ENCODE data around the gene GNB2.
"Not testable (repeated sequence)": the region's sequence is repeated elsewhere in the genome, so short reads cannot be mapped to it uniquely, and the experiment has no call there.

Gene GNB2

GRCh38 chr7:100705753-100706671 lies 32.5 kb downstream of the GNB2 start, which contains the start of gene POP7:
Gene POP7, plus strand, starts transcription at chr7:100706121. Its CDS starts 710 bp downstream, at chr7:100706831.
- FAIRE-seq, result peak; percentile 100

GRCh38 chr7:100706672-100707311 lies 33.3 kb downstream of the GNB2 start:
- FAIRE-seq, result no peak
- DNase-seq (ENCODE audit: insufficient read length, low spot score), result no peak
- no peak for TF ChIP-seq POU2F2 (IDR thresholded peaks at IDR 0.05; ENCODE audit: low read depth, low read length)
- TF ChIP-seq POLR2AphosphoS5 (IDR thresholded peaks at IDR 0.05; ENCODE audit: low read depth, low read length), result no peak
- no peak for TF ChIP-seq SPI1 (IDR thresholded peaks at IDR 0.05; ENCODE audit: low read depth, low read length)
- no peak for TF ChIP-seq PAX5 (IDR thresholded peaks at IDR 0.05; ENCODE audit: insufficient read depth, low read length, severe bottlenecking)
- TF ChIP-seq TAF1 (IDR thresholded peaks at IDR 0.05; ENCODE audit: low read depth, low read length), result no peak
- no peak for TF ChIP-seq POLR2A (IDR thresholded peaks at IDR 0.05; ENCODE audit: low read depth, low read length)

More at GRCh38 chr7:100705753-100706671, 32.5 kb downstream of the GNB2 start, which contains the start of gene POP7:
- peak; percentile 97 for DNase-seq (ENCODE audit: insufficient read length, low spot score)
- TF ChIP-seq POU2F2 (IDR thresholded peaks at IDR 0.05; ENCODE audit: low read depth, low read length) (0 out of 2 replicates have a peak, but pooled peaks have one; percentile 15), POLR2AphosphoS5 (IDR thresholded peaks at IDR 0.05; ENCODE audit: low read depth, low read length) (peak; percentile 78), POLR2A (IDR thresholded peaks at IDR 0.05; ENCODE audit: low read depth, low read length) (peak; percentile 73), PAX5 (IDR thresholded peaks at IDR 0.05; ENCODE audit: insufficient read depth, low read length, severe bottlenecking) (no peak), TAF1 (IDR thresholded peaks at IDR 0.05; ENCODE audit: low read depth, low read length) (no peak)

GRCh38 chr7:100708395-100708794 lies 34.9 kb downstream of the GNB2 start:
- FAIRE-seq (no peak), DNase-seq (ENCODE audit: insufficient read length, low spot score) (no peak)
- TF ChIP-seq PAX5 (IDR thresholded peaks at IDR 0.05; ENCODE audit: insufficient read depth, low read length, severe bottlenecking), result no peak
- no peak for TF ChIP-seq POLR2AphosphoS5 (IDR thresholded peaks at IDR 0.05; ENCODE audit: low read depth, low read length)
- no peak for TF ChIP-seq POLR2A (IDR thresholded peaks at IDR 0.05; ENCODE audit: low read depth, low read length)
- no peak for TF ChIP-seq POU2F2 (IDR thresholded peaks at IDR 0.05; ENCODE audit: low read depth, low read length)
- no peak for TF ChIP-seq TAF1 (IDR thresholded peaks at IDR 0.05; ENCODE audit: low read depth, low read length)
- TF ChIP-seq SPI1 (IDR thresholded peaks at IDR 0.05; ENCODE audit: low read depth, low read length), result no peak

GRCh38 chr7:100710452-100710851 lies 36.9 kb downstream of the GNB2 start:
- TF ChIP-seq PAX5 (IDR thresholded peaks at IDR 0.05; ENCODE audit: insufficient read depth, low read length, severe bottlenecking) (no peak), POLR2A (IDR thresholded peaks at IDR 0.05; ENCODE audit: low read depth, low read length) (no peak), SPI1 (IDR thresholded peaks at IDR 0.05; ENCODE audit: low read depth, low read length) (no peak), TAF1 (IDR thresholded peaks at IDR 0.05; ENCODE audit: low read depth, low read length) (no peak), POLR2AphosphoS5 (IDR thresholded peaks at IDR 0.05; ENCODE audit: low read depth, low read length) (no peak), POU2F2 (IDR thresholded peaks at IDR 0.05; ENCODE audit: low read depth, low read length) (no peak)
- no peak for FAIRE-seq
- DNase-seq (ENCODE audit: insufficient read length, low spot score), result no peak

GRCh38 chr7:100711369-100711768 lies 37.8 kb downstream of the GNB2 start:
- DNase-seq (ENCODE audit: insufficient read length, low spot score) (no peak), FAIRE-seq (no peak)
- no peak for TF ChIP-seq POLR2A (IDR thresholded peaks at IDR 0.05; ENCODE audit: low read depth, low read length)
- TF ChIP-seq TAF1 (IDR thresholded peaks at IDR 0.05; ENCODE audit: low read depth, low read length), result no peak
- TF ChIP-seq POLR2AphosphoS5 (IDR thresholded peaks at IDR 0.05; ENCODE audit: low read depth, low read length), result no peak
- no peak for TF ChIP-seq POU2F2 (IDR thresholded peaks at IDR 0.05; ENCODE audit: low read depth, low read length)
- no peak for TF ChIP-seq SPI1 (IDR thresholded peaks at IDR 0.05; ENCODE audit: low read depth, low read length)
- no peak for TF ChIP-seq PAX5 (IDR thresholded peaks at IDR 0.05; ENCODE audit: insufficient read depth, low read length, severe bottlenecking)

- DNase-seq (ENCODE audit: insufficient read length, low spot score) (no peak), FAIRE-seq (no peak)
- TF ChIP-seq TAF1 (IDR thresholded peaks at IDR 0.05; ENCODE audit: low read depth, low read length) (no peak), POU2F2 (IDR thresholded peaks at IDR 0.05; ENCODE audit: low read depth, low read length) (no peak), PAX5 (IDR thresholded peaks at IDR 0.05; ENCODE audit: insufficient read depth, low read length, severe bottlenecking) (no peak), SPI1 (IDR thresholded peaks at IDR 0.05; ENCODE audit: low read depth, low read length) (no peak), POLR2AphosphoS5 (IDR thresholded peaks at IDR 0.05; ENCODE audit: low read depth, low read length) (no peak), POLR2A (IDR thresholded peaks at IDR 0.05; ENCODE audit: low read depth, low read length) (no peak)
These were observed 41.2 kb downstream of the GNB2 start for GRCh38 chr7:100714725-100715124.

- not testable (repeated sequence) for FAIRE-seq; DNase-seq (ENCODE audit: insufficient read length, low spot score)
These were observed 43.5 kb downstream of the GNB2 start for GRCh38 chr7:100717073-100717472.

GRCh38 chr7:100719523-100720278 lies 46.2 kb downstream of the GNB2 start:
- no peak for TF ChIP-seq TAF1 (IDR thresholded peaks at IDR 0.05; ENCODE audit: low read depth, low read length)
- TF ChIP-seq POLR2A (IDR thresholded peaks at IDR 0.05; ENCODE audit: low read depth, low read length), result no peak
- no peak for TF ChIP-seq SPI1 (IDR thresholded peaks at IDR 0.05; ENCODE audit: low read depth, low read length)
- DNase-seq (ENCODE audit: insufficient read length, low spot score) (no peak), FAIRE-seq (no peak)

GRCh38 chr7:100720279-100720670 lies 46.7 kb downstream of the GNB2 start, which contains the start of gene EPO:
Gene EPO, plus strand, starts transcription at chr7:100720468. Its CDS starts 513 bp downstream, at chr7:100720981.
- FAIRE-seq (no peak), DNase-seq (ENCODE audit: insufficient read length, low spot score) (no peak)
- no peak for TF ChIP-seq POU2F2 (IDR thresholded peaks at IDR 0.05; ENCODE audit: low read depth, low read length)
- TF ChIP-seq POLR2A (IDR thresholded peaks at IDR 0.05; ENCODE audit: low read depth, low read length), result no peak
- no peak for TF ChIP-seq SPI1 (IDR thresholded peaks at IDR 0.05; ENCODE audit: low read depth, low read length)
- no peak for TF ChIP-seq PAX5 (IDR thresholded peaks at IDR 0.05; ENCODE audit: insufficient read depth, low read length, severe bottlenecking)
- TF ChIP-seq TAF1 (IDR thresholded peaks at IDR 0.05; ENCODE audit: low read depth, low read length), result no peak
- no peak for TF ChIP-seq POLR2AphosphoS5 (IDR thresholded peaks at IDR 0.05; ENCODE audit: low read depth, low read length)
